ENCODE results near the gene HLA-DMA.
"Not testable (repeated sequence)": the region's sequence is repeated elsewhere in the genome, so short reads cannot be mapped to it uniquely, and the experiment has no call there.

Gene HLA-DMA

DNA sequence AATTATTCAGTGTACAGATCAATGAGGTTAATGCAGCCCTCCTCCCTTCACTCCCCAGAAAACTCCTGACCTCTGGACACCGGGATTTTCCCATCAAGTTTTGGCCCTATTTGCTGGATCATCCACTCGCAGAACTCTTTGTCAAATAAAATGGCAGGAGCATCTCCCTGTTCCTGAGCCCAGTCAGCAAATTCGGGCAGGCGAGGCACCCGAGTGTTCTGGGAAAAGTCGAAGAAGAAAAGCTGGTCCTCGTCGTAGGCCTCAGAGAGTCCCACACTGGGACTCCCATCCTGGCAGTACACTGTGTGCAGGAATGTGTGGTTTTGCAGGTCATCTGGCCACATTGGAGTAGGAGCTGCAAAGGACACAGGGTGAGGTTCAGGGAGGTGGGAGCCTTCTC is 2.4 kb downstream of the HLA-DMA start:
- no peaks in the 10 kb centered on the region for H3K36me3 ChIP-seq (ENCODE audit: control insufficient read depth, insufficient read depth, low read length)
- no peak overlapping the region for H3K4me3 ChIP-seq (ENCODE audit: extremely low read depth, insufficient read depth, low read length, poor library complexity, severe bottlenecking)
- no peak overlapping the region for H3K27ac ChIP-seq (ENCODE audit: low read depth, low read length, severe bottlenecking)
- H3K4me1 ChIP-seq (ENCODE audit: control insufficient read depth, insufficient read depth, low read length, poor library complexity, severe bottlenecking), result no peaks in the 10 kb centered on the region
- no peaks in the 10 kb centered on the region for H3K9me3 ChIP-seq (ENCODE audit: control insufficient read depth, low read length)
- WGBS, 2 experiments (ENCODE audit: insufficient coverage in 2 of 2), result 91% methylated on average over 8 of the region's 8 CpGs

DNA sequence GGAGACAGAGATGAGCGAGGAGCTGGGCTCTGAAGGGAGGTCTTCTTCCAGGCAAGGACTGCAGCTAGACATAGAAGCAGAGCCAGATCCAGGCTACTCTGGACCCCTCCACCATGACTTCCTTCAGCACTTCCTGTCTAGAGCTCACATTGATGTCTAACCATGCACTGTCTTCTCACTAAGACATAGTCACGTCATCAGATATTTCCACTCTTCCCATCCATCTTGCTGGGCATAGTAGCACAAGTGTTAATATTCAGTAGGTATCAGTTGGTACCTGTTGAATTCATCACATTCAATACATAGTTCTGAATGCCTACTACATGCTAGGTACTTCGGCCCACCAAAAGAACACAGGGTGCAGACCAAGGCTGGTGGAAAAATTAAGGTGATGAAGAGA is 2.9 kb downstream of the HLA-DMA start:
- H3K9me3 ChIP-seq (ENCODE audit: control insufficient read depth, low read length), result no peaks in the 10 kb centered on the region
- 100% methylated on average over 1 of the region's 3 CpGs for WGBS, 2 experiments (ENCODE audit: insufficient coverage in 2 of 2)
- no peaks in the 10 kb centered on the region for H3K4me1 ChIP-seq (ENCODE audit: control insufficient read depth, insufficient read depth, low read length, poor library complexity, severe bottlenecking)
- no peak overlapping the region for H3K27ac ChIP-seq (ENCODE audit: low read depth, low read length, severe bottlenecking)
- H3K4me3 ChIP-seq (ENCODE audit: extremely low read depth, insufficient read depth, low read length, poor library complexity, severe bottlenecking), result no peak overlapping the region
- H3K36me3 ChIP-seq (ENCODE audit: control insufficient read depth, insufficient read depth, low read length), result no peaks in the 10 kb centered on the region

DNA sequence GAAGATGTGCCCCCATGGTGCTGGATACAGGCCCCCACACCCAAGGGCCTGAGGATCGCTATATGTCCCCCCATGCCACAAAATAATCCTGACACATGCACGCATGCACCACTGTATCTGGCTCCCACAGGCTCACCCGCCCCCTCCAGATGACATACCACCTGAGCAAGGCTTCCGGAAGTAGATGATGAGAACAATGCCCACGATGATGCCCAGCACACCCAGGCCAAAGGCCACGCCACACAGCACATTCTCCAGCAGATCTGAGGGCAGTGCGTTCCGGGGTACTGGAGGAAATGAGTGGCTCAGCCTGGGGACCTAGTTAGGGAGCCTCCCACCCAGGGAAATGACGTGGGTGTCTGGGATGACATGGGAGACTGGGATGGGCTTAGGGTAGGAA is 3.8 kb downstream of the HLA-DMA start:
- H3K4me3 ChIP-seq (ENCODE audit: extremely low read depth, insufficient read depth, low read length, poor library complexity, severe bottlenecking), result no peak overlapping the region
- WGBS, 2 experiments (ENCODE audit: insufficient coverage in 2 of 2), result 87 to 93% methylated on average over 6 to 9 of the region's 9 CpGs
- no peaks in the 10 kb centered on the region for H3K36me3 ChIP-seq (ENCODE audit: control insufficient read depth, insufficient read depth, low read length)
- H3K4me1 ChIP-seq (ENCODE audit: control insufficient read depth, insufficient read depth, low read length, poor library complexity, severe bottlenecking), result no peaks in the 10 kb centered on the region
- no peaks in the 10 kb centered on the region for H3K9me3 ChIP-seq (ENCODE audit: control insufficient read depth, low read length)
- no peak overlapping the region for H3K27ac ChIP-seq (ENCODE audit: low read depth, low read length, severe bottlenecking)

DNA sequence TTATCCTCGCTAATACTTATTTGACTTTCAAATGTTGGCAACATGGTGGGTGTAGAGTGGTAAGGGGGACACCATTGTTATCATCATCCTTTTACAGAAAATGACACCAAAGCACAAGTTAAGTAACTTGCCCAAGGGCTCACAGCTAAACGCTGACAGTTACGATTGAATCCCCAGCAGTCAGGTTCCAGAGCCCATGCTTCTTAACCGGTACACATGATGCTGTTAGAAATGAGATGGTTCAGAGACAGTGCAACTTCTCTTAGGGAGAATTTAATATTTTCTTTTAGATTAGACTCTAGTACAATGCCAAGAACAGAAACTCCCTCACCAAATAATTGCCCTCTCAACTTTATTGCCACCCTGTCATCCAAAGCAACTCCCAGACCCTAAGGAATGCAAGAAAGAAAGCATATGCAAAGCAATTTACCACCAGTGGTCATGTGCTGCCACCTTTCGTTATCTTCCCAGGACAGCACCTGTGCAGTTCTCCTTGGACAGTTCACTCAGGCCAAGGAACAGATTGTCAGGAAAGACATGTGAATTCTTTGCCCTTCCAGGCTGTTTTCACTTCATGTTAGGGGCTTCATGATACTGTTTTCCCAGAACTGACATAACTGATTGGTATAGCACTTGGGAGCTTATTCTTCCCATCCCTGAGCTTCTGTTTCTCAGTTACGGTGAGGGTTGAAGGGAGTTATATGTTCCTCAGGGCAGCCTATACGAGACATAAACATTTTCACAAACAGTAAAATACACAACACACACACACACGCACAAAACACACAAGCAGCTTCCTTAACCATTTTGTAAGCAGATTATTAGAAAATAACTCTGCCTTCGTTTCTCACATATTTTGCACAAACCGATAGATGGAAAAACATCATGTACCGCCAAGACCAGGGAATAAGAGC is 5.1 kb downstream of the HLA-DMA start:
- H3K4me3 ChIP-seq (ENCODE audit: extremely low read depth, insufficient read depth, low read length, poor library complexity, severe bottlenecking), result no peak overlapping the region
- 63 to 65% methylated on average over 8 of the region's 11 CpGs for WGBS, 2 experiments (ENCODE audit: insufficient coverage in 2 of 2)
- no peak overlapping the region for H3K27ac ChIP-seq (ENCODE audit: low read depth, low read length, severe bottlenecking)
- no peaks in the 10 kb centered on the region for H3K36me3 ChIP-seq (ENCODE audit: control insufficient read depth, insufficient read depth, low read length)
- H3K9me3 ChIP-seq (ENCODE audit: control insufficient read depth, low read length), result no peaks in the 10 kb centered on the region
- no peaks in the 10 kb centered on the region for H3K4me1 ChIP-seq (ENCODE audit: control insufficient read depth, insufficient read depth, low read length, poor library complexity, severe bottlenecking)

- Histone ChIP-seq H3K27ac (ENCODE audit: low read depth, low read length, severe bottlenecking) (no peak overlapping the region), H3K36me3 (ENCODE audit: control insufficient read depth, insufficient read depth, low read length) (no peaks in the 10 kb centered on the region), H3K4me3 (ENCODE audit: extremely low read depth, insufficient read depth, low read length, poor library complexity, severe bottlenecking) (no peak overlapping the region), H3K4me1 (ENCODE audit: control insufficient read depth, insufficient read depth, low read length, poor library complexity, severe bottlenecking) (no peaks in the 10 kb centered on the region), H3K9me3 (ENCODE audit: control insufficient read depth, low read length) (no peaks in the 10 kb centered on the region)
Measured at GRCh38 chr6:32946893-32947292, 6.0 kb downstream of the HLA-DMA start.

GRCh38 chr6:32945953-32946352 is 6.9 kb downstream of the HLA-DMA start:
- Histone ChIP-seq H3K9me3 (ENCODE audit: control insufficient read depth, low read length) (no peaks in the 10 kb centered on the region), H3K27ac (ENCODE audit: low read depth, low read length, severe bottlenecking) (no peak overlapping the region), H3K36me3 (ENCODE audit: control insufficient read depth, insufficient read depth, low read length) (no peaks in the 10 kb centered on the region), H3K4me3 (ENCODE audit: extremely low read depth, insufficient read depth, low read length, poor library complexity, severe bottlenecking) (no peak overlapping the region), H3K4me1 (ENCODE audit: control insufficient read depth, insufficient read depth, low read length, poor library complexity, severe bottlenecking) (no peaks in the 10 kb centered on the region)

DNA sequence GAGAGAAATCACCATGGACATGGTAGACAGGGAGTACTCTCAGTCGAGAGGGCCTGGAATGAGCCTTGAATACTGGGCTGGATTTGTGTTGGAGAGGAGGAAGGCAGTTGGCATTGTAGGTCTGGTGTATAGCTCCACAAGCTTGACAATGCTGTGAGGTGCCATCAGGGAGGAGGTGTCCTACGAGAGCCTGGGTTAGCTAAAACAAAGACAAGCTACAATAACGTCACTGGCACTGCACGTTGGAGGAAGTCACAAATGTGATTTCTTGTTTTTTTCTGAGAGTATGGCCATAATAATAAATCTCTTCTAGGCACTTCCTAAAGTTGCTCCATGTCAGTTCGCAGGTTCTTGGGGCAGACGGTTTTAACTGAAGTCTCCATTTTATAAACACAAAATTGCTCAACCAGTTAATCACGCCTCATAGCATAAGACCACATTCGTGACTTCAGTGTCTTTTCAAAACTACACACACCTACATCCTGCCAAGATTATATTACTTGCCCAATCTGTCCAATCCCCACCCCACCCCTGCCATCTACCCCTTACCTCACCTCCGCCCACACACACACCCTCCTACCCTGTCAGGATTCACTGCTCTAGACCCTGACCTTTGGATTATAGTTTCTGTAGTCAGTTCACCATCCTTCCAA is 7.7 kb downstream of the HLA-DMA start:
- Histone ChIP-seq H3K36me3 (ENCODE audit: control insufficient read depth, insufficient read depth, low read length) (no peaks in the 10 kb centered on the region), H3K9me3 (ENCODE audit: control insufficient read depth, low read length) (no peaks in the 10 kb centered on the region), H3K27ac (ENCODE audit: low read depth, low read length, severe bottlenecking) (no peak overlapping the region), H3K4me3 (ENCODE audit: extremely low read depth, insufficient read depth, low read length, poor library complexity, severe bottlenecking) (no peak overlapping the region), H3K4me1 (ENCODE audit: control insufficient read depth, insufficient read depth, low read length, poor library complexity, severe bottlenecking) (no peaks in the 10 kb centered on the region)
- 87 to 91% methylated on average over 7 of the region's 9 CpGs for WGBS, 2 experiments (ENCODE audit: insufficient coverage in 2 of 2)

DNA sequence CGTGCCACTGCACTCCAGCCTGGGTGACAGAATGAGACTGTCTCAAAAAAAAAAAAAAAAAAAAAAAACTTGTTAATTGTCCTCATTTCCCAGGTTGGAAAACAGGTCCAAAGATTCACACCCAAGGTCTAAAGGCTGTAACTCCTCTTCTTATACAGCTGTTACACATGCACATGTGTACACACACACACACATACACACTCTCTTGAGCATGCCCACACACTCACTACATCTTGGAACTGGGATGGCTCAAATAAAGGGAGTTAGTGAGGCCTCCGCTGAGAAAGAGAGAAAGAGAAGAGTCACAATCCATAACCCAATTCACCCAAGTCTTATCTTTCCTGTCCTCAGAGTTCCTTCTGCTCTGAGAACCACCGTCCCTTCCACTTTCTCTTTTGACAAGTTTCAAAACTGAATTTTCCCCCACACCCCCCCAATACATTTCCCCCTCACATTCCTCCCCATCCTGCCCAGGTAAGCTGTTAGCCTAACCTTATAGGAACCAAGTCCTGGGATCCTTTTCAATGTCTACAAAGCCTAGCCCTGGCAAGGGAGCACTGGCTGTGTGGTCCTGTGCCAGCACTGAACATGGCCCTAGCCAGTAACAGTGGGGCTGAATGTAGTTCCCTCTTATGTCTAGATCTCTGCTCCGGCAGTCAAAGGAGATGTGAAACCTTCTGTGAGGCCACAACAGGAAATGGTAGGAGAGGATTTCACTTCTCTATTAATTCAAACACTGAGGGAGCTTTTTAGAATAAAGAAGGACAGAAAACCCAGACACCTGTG is 8.8 kb downstream of the HLA-DMA start:
- Histone ChIP-seq H3K4me3 (ENCODE audit: extremely low read depth, insufficient read depth, low read length, poor library complexity, severe bottlenecking) (no peak overlapping the region), H3K4me1 (ENCODE audit: control insufficient read depth, insufficient read depth, low read length, poor library complexity, severe bottlenecking) (no peaks in the 10 kb centered on the region), H3K27ac (ENCODE audit: low read depth, low read length, severe bottlenecking) (no peak overlapping the region), H3K9me3 (ENCODE audit: control insufficient read depth, low read length) (no peaks in the 10 kb centered on the region), H3K36me3 (ENCODE audit: control insufficient read depth, insufficient read depth, low read length) (no peaks in the 10 kb centered on the region)
- WGBS, 2 experiments (ENCODE audit: insufficient coverage in 2 of 2), result 68 to 76% methylated on average over 2 of the region's 4 CpGs

- not testable (repeated sequence) for H3K4me1 ChIP-seq (ENCODE audit: control insufficient read depth, insufficient read depth, low read length, poor library complexity, severe bottlenecking); H3K4me3 ChIP-seq (ENCODE audit: extremely low read depth, insufficient read depth, low read length, poor library complexity, severe bottlenecking); H3K9me3 ChIP-seq (ENCODE audit: control insufficient read depth, low read length); H3K27ac ChIP-seq (ENCODE audit: low read depth, low read length, severe bottlenecking); H3K36me3 ChIP-seq (ENCODE audit: control insufficient read depth, insufficient read depth, low read length)
- WGBS, 2 experiments (ENCODE audit: insufficient coverage in 2 of 2), result 74 to 100% methylated on average over 4 of the region's 9 CpGs
Measured at GRCh38 chr6:32942555-32943123, 10.3 kb downstream of the HLA-DMA start.

GRCh38 chr6:32941214-32941768 is 11.6 kb downstream of the HLA-DMA start:
- H3K27ac ChIP-seq (ENCODE audit: low read depth, low read length, severe bottlenecking), result no peak overlapping the region
- WGBS, 2 experiments (ENCODE audit: insufficient coverage in 2 of 2), result 89 to 91% methylated on average over 6 to 7 of the region's 7 CpGs
- no peaks in the 10 kb centered on the region for H3K9me3 ChIP-seq (ENCODE audit: control insufficient read depth, low read length)
- no peak overlapping the region for H3K4me3 ChIP-seq (ENCODE audit: extremely low read depth, insufficient read depth, low read length, poor library complexity, severe bottlenecking)
- no peaks in the 10 kb centered on the region for H3K36me3 ChIP-seq (ENCODE audit: control insufficient read depth, insufficient read depth, low read length)
- H3K4me1 ChIP-seq (ENCODE audit: control insufficient read depth, insufficient read depth, low read length, poor library complexity, severe bottlenecking), result no peaks in the 10 kb centered on the region

Measured in mesodermal cell (in vitro differentiated cells).